Osteocyte (in vitro differentiated cells): ENCODE data around the gene OLFML2A. TPM values are rescaled to one million over a fixed set of nuclear protein-coding genes. Genes with fewer than 3 reads are reported as not detected.
"Not testable (repeated sequence)": the region's sequence is repeated elsewhere in the genome, so short reads cannot be mapped to it uniquely, and the experiment has no call there.

Experiments used
- DNase-seq: peaks from one replicate; pipeline ENCODE4 v3.0.0; 2021; ENCODE audit warnings: mixed read lengths; ENCODE audit not compliant: unreplicated experiment; ENCODE audit errors: extremely low spot score
- H3K27ac Mint-ChIP-seq: one replicate; pipeline ENCODE4 v1.8.0; 2021; ENCODE audit warnings: mild to moderate bottlenecking, mixed read lengths; ENCODE audit not compliant: unreplicated experiment
- H3K27me3 Mint-ChIP-seq: one replicate; pipeline ENCODE4 v1.8.0; 2021; ENCODE audit warnings: mixed read lengths; ENCODE audit not compliant: unreplicated experiment
- H3K36me3 Mint-ChIP-seq: one replicate; pipeline ENCODE4 v1.8.0; 2021; ENCODE audit warnings: mixed read lengths; ENCODE audit not compliant: unreplicated experiment
- H3K4me1 Mint-ChIP-seq: one replicate; pipeline ENCODE4 v1.8.0; 2021; ENCODE audit warnings: mixed read lengths; ENCODE audit not compliant: unreplicated experiment
- H3K4me3 Mint-ChIP-seq: one replicate; pipeline ENCODE4 v1.8.0; 2021; ENCODE audit warnings: mild to moderate bottlenecking, moderate library complexity, mixed read lengths; ENCODE audit not compliant: unreplicated experiment
- H3K9me3 Mint-ChIP-seq: one replicate; pipeline ENCODE4 v1.8.0; 2021; ENCODE audit warnings: mixed read lengths; ENCODE audit not compliant: unreplicated experiment
- CTCF ChIP-seq: fragments of 200-600 bp; sonication (generic); IDR thresholded peaks from 2 replicates; pipeline ENCODE4 v1.5.0; 2021; ENCODE audit warnings: antibody characterized with exemption, mild to moderate bottlenecking, moderate library complexity
- long read RNA-seq: library from polyadenylated mRNA; unstranded; transcript quantifications from one replicate; pipeline ENCODE4 v2.0.0, GENCODE V29; 2021
- total RNA-seq: library from RNA; stranded (reverse); gene quantifications from 2 replicates; pipeline ENCODE4 v1.2.1, GENCODE V29; 2021

OLFML2A gene
- 146 and 169 TPM in 2 replicates for total RNA-seq
- long read RNA-seq, partial matches to known transcripts = 0 of 59 reads
- long read RNA-seq, other reads (novel, unspliced or antisense) = 59 of 59 reads

- Mint-ChIP-seq H3K4me1 (peaks cover 52% of the 10 kb centered on the region), H3K36me3 (no peaks in the 10 kb centered on the region), H3K9me3 (no peaks in the 10 kb centered on the region), H3K27ac (peak within 1 kb of the TSS; percentile 80), H3K27me3 (no peaks in the 10 kb centered on the region), H3K4me3 (peak within 1 kb of the TSS; percentile 78)
- TF ChIP-seq CTCF = peak; percentile 62
- peak; percentile 86 for DNase-seq
These were observed at the start of gene OLFML2A for GRCh38 chr9:124776954-124777648. Gene OLFML2A, plus strand, starts transcription at chr9:124777133. Its CDS starts 138 bp downstream, at chr9:124777271.

GRCh38 chr9:124730772-124731171, 46.2 kb upstream of the OLFML2A start:
- no peak for DNase-seq
- Mint-ChIP-seq H3K27ac (no peak overlapping the region), H3K4me3 (no peak overlapping the region), H3K4me1 (peaks cover 16% of the 10 kb centered on the region), H3K27me3 (no peaks in the 10 kb centered on the region), H3K9me3 (no peaks in the 10 kb centered on the region), H3K36me3 (peaks cover 11% of the 10 kb centered on the region)
- no peak for TF ChIP-seq CTCF

- H3K27ac Mint-ChIP-seq = no peak overlapping the region
- no peak overlapping the region for H3K4me3 Mint-ChIP-seq
- no peak for TF ChIP-seq CTCF
- H3K27me3 Mint-ChIP-seq = no peaks in the 10 kb centered on the region
- no peaks in the 10 kb centered on the region for H3K9me3 Mint-ChIP-seq
- peaks cover 11% of the 10 kb centered on the region for H3K36me3 Mint-ChIP-seq
- H3K4me1 Mint-ChIP-seq = peaks cover 16% of the 10 kb centered on the region
- DNase-seq = no peak
These were observed 42.8 kb upstream of the OLFML2A start for GRCh38 chr9:124733964-124734740.

- peaks cover 11% of the 10 kb centered on the region for H3K36me3 Mint-ChIP-seq
- not testable (repeated sequence) for DNase-seq, H3K9me3 Mint-ChIP-seq, H3K27me3 Mint-ChIP-seq, H3K4me3 Mint-ChIP-seq
- peaks cover 16% of the 10 kb centered on the region for H3K4me1 Mint-ChIP-seq
- H3K27ac Mint-ChIP-seq = peak overlapping the region; percentile 54
These were observed 42.2 kb upstream of the OLFML2A start for GRCh38 chr9:124734741-124735083.

GRCh38 chr9:124735121-124735520, 41.8 kb upstream of the OLFML2A start:
- H3K4me3 Mint-ChIP-seq = no peak overlapping the region
- H3K4me1 Mint-ChIP-seq = peaks cover 16% of the 10 kb centered on the region
- peaks cover 11% of the 10 kb centered on the region for H3K36me3 Mint-ChIP-seq
- H3K9me3 Mint-ChIP-seq = no peaks in the 10 kb centered on the region
- peak overlapping the region; percentile 54 for H3K27ac Mint-ChIP-seq
- no peaks in the 10 kb centered on the region for H3K27me3 Mint-ChIP-seq
- no peak for TF ChIP-seq CTCF
- DNase-seq = no peak

- H3K4me3 Mint-ChIP-seq, H3K27me3 Mint-ChIP-seq, DNase-seq, H3K9me3 Mint-ChIP-seq, H3K36me3 Mint-ChIP-seq, H3K27ac Mint-ChIP-seq: not testable (repeated sequence)
- H3K4me1 Mint-ChIP-seq = peaks cover 16% of the 10 kb centered on the region
These were observed 38.9 kb upstream of the OLFML2A start for GRCh38 chr9:124738075-124738474.
